Germinal center (tissue), 1 donor: ENCODE data around the gene FOXC2.

Experiments
- DNase-seq: peaks from one replicate; pipeline ENCODE4 v3.0.0; 2012; ENCODE audit warnings: mixed read lengths, low spot score

The FOXC2 gene

DNA sequence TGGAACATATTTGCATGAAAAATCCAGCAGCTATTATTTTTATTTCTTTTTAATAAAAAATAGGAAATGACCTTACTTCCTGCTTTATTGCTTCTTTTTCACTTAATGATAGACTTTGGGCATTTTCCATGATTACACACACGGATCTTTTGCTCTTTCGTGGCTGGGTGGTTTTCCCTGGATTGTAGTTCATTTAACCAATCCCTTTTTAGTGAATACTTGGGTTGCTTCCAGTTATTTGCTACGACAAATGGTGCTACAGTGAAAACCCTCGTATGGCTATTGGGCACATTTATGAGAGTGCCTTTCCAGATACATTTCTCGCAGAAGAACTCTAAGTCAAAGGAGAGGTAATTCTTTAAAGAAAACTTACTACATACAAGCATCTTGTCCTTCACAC is 50.3 kb downstream of the FOXC2 start:
- DNase-seq, result no peak

DNA sequence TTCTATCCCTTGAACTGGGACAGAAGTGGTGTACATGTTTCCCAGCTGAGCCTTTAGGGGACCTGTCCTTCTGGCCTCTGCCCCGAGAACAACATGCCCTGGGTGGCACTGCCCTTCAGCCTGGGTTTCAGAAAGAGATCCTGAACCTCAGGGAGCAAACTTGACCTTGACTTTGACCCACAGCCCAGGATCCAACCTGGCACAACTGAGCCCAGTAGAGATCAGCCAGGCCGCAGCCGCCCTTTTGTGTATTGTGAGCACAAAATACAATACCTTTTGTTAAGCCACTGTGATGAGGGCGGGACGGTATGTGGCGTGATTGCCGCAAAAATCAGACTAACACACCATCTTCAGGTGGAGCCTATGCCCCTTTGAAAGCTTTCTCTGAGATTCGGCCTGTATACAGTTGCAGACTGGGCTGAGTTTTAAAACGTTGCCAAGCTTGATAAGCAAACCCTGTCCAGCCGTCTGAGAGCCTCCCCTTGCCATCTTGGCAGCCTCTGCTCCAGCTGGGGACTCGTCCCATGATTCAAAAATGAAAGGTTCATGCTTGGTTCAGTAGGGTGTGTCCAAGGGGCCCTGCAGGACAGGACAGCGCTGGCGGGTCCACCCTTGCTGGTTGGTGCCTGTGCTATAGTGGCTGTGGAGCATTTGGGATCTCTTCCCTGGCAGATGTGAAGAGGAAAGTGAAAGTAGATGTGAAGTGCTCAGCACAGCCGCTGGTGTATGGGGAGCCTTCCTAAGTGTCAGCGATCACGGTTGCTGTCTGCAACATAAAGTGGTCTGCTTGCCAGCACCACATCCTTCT is 52.0 kb downstream of the FOXC2 start:
- DNase-seq, result no peak
